NB4 (cell line): Measurements from ENCODE around the gene DCHS1.

Experiments
- DNase-seq: peaks from one replicate; pipeline ENCODE4 v3.0.0; 2010; ENCODE audit warnings: low read depth
- H3K4me3 ChIP-seq: one replicate; pipeline ENCODE4 v1.5.1; 2011; ENCODE audit warnings: mild to moderate bottlenecking, low read depth, low read length, moderate library complexity
- CTCF ChIP-seq: IDR thresholded peaks from one replicate; pipeline ENCODE4 v1.5.1; 2012; ENCODE audit warnings: low read depth, low read length
- MAX ChIP-seq: IDR thresholded peaks from 2 replicates; pipeline ENCODE4 v1.6.1; 2011; ENCODE audit warnings: low read depth, low read length
- MYC ChIP-seq: IDR thresholded peaks from 2 replicates; pipeline ENCODE4 v1.6.1; 2011; ENCODE audit warnings: low read depth, low read length
- POLR2A ChIP-seq: IDR thresholded peaks from 2 replicates; pipeline ENCODE4 v1.6.1; 2011; ENCODE audit warnings: mild to moderate bottlenecking; ENCODE audit not compliant: insufficient read length; ENCODE audit errors: extremely low read depth

Gene DCHS1

GRCh38 chr11:6637871-6638270, 17.7 kb downstream of the DCHS1 start:
- no peak overlapping the region for H3K4me3 ChIP-seq
- TF ChIP-seq MAX (no peak), POLR2A (no peak), MYC (no peak), CTCF (no peak)
- no peak for DNase-seq

- no peak for DNase-seq
- no peak overlapping the region for H3K4me3 ChIP-seq
- no peak for TF ChIP-seq CTCF
- no peak for TF ChIP-seq MYC
- no peak for TF ChIP-seq POLR2A
- TF ChIP-seq MAX, result no peak
Measured at GRCh38 chr11:6636480-6636879, 19.1 kb downstream of the DCHS1 start.

- TF ChIP-seq MYC (peak; percentile 87), MAX (peak; percentile 68), CTCF (no peak), POLR2A (no peak)
- peak; percentile 93 for DNase-seq
- peak overlapping the region; percentile 26 for H3K4me3 ChIP-seq
Measured at GRCh38 chr11:6635082-6635932, 20.3 kb downstream of the DCHS1 start.

- no peak for DNase-seq
- TF ChIP-seq MYC (no peak), POLR2A (no peak), MAX (no peak), CTCF (no peak)
- no peak overlapping the region for H3K4me3 ChIP-seq
Measured at GRCh38 chr11:6634534-6634933, 21.1 kb downstream of the DCHS1 start.

- H3K4me3 ChIP-seq, result no peak overlapping the region
- no peak for DNase-seq
- no peak for TF ChIP-seq CTCF
- TF ChIP-seq POLR2A, result no peak
- no peak for TF ChIP-seq MYC
- no peak for TF ChIP-seq MAX
Measured at GRCh38 chr11:6633422-6634408, 21.9 kb downstream of the DCHS1 start.
